CD8-positive, alpha-beta memory T cell (primary cell): ENCODE measurements around the gene PDZD2. TPM values are rescaled to one million over a fixed set of nuclear protein-coding genes. Genes with fewer than 3 reads are reported as not detected.

Experiments used
- CTCF ChIA-PET: fragments of 350-600 bp; sonication (Branson Sonifier 250); formaldehyde crosslinking; loops from one replicate; lab custom pipeline; 2021; ENCODE audit warnings: antibody characterized with exemption; lab: Charles Lee
- POLR2A ChIA-PET: fragments of 350-600 bp; sonication (Branson Sonifier 250); formaldehyde crosslinking; loops from one replicate; lab custom pipeline; 2021; ENCODE audit warnings: antibody characterized with exemption; lab: Charles Lee
- DNase-seq, 5 donors: peaks; one replicate each; pipeline versions ENCODE4 v3.0.0 to v3.0.0-alpha.2; 2020 to 2022; ENCODE audit warnings: mixed read lengths in 1 of 5
- H3K27ac ChIP-seq: one replicate; pipeline ENCODE4 v1.7.0; 2013; ENCODE audit warnings: low read depth, mild to moderate bottlenecking, low read length, moderate library complexity
- H3K27me3 ChIP-seq: 2 replicates; pipeline ENCODE4 v1.7.0; 2013; ENCODE audit warnings: low read length, mild to moderate bottlenecking; ENCODE audit not compliant: insufficient read depth, poor library complexity, severe bottlenecking
- H3K36me3 ChIP-seq: 2 replicates; pipeline ENCODE4 v1.7.0; 2013; ENCODE audit warnings: mild to moderate bottlenecking, low read length, moderate library complexity; ENCODE audit not compliant: insufficient read depth
- H3K4me1 ChIP-seq: 2 replicates; pipeline ENCODE4 v1.7.0; 2013; ENCODE audit warnings: mild to moderate bottlenecking, low read length, moderate library complexity; ENCODE audit not compliant: insufficient read depth
- H3K4me3 ChIP-seq: 2 replicates; pipeline ENCODE4 v1.7.0; 2013; ENCODE audit warnings: mild to moderate bottlenecking, low read length
- H3K9me3 ChIP-seq: 2 replicates; pipeline ENCODE4 v1.7.0; 2013; ENCODE audit warnings: mild to moderate bottlenecking, low read length
- H3K27ac Mint-ChIP-seq, 8 donors: one replicate each; pipeline ENCODE4 v1.8.0; 2020 to 2021; ENCODE audit warnings: mixed read lengths in 8 of 8, mild to moderate bottlenecking in 6 of 8, inconsistent platforms in 3 of 8, moderate library complexity in 3 of 8
- H3K27me3 Mint-ChIP-seq, 2 donors: one replicate each; pipeline ENCODE4 v1.8.0; 2020 to 2021; ENCODE audit warnings: mixed read lengths in 2 of 2, mild to moderate bottlenecking in 1 of 2, moderate library complexity in 1 of 2
- H3K36me3 Mint-ChIP-seq, 3 donors: one replicate each; pipeline ENCODE4 v1.8.0; 2020 to 2021; ENCODE audit warnings: mixed read lengths in 3 of 3, inconsistent platforms in 1 of 3, mild to moderate bottlenecking in 1 of 3
- H3K4me1 Mint-ChIP-seq, 3 donors: one replicate each; pipeline ENCODE4 v1.8.0; 2020 to 2021; ENCODE audit warnings: mixed read lengths in 3 of 3, inconsistent platforms in 1 of 3, mild to moderate bottlenecking in 1 of 3
- H3K4me3 Mint-ChIP-seq, 7 donors: one replicate each; pipeline ENCODE4 v1.8.0; 2020 to 2021; ENCODE audit warnings: mixed read lengths in 7 of 7, mild to moderate bottlenecking in 6 of 7, moderate library complexity in 4 of 7, inconsistent platforms in 2 of 7
- H3K9me3 Mint-ChIP-seq, 5 donors: one replicate each; pipeline ENCODE4 v1.8.0; 2020 to 2022; ENCODE audit warnings: mixed read lengths in 5 of 5, mild to moderate bottlenecking in 3 of 5, moderate library complexity in 2 of 5, inconsistent platforms in 1 of 5
- polyA plus RNA-seq: library from polyadenylated mRNA; unstranded; fragments of 300-500 nt; fragmentation: Illumina TruSeq; gene quantifications from one replicate; pipeline ENCODE4 v1.2.3, GENCODE V29; 2021
- total RNA-seq, 2 experiments: library from RNA; stranded (reverse); gene quantifications; one replicate each; pipeline ENCODE4 v1.2.3, GENCODE V29; 2021

The PDZD2 gene
- total and polyA plus RNA-seq, 3 experiments from 2014 or later = 0.15 to 0.40 (median 0.27) TPM

DNA sequence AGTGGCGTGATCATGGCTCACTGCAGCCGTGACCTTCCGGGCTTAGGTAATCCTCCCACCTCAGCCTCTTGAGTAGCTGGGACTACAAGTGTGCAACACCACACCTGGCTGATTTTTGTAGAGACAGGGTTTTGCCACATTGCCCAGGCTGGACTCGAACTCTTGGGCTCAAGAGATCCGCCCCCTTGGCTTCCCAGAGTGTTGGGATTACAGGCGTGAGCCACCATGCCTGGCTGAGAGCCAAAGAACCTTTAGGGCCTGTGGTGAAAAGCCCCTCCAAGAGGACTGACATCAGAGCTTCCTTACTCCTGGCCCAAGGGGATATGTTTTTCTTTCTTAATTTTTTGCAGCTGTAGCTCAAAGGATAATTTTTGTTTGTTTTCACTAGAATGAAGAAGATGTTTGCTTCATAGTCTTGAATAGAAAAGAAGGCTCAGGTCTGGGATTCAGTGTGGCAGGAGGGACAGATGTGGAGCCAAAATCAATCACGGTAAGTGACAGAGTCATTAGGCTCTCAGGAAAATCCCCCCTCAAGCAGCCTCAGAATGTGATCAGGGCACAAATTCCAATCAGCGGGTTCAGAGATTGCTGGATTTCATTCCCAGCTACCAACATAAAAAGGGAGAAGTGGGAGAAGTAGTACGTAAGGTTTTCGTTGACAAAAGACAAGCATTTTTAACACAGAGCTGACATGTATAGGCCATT, 458.1 kb downstream of the PDZD2 start:
- Histone ChIP-seq H3K4me1 (no peaks in the 10 kb centered on the region), H3K4me3 (no peak overlapping the region), H3K9me3 (no peaks in the 10 kb centered on the region), H3K27me3 (no peaks in the 10 kb centered on the region), H3K36me3 (peaks cover 16% of the 10 kb centered on the region), H3K27ac (no peak overlapping the region)
- Mint-ChIP-seq H3K4me1 (peaks cover 3 to 6% (median 6%) of the 10 kb centered on the region in 3 donors), H3K9me3 (no peaks in the 10 kb centered on the region), H3K36me3 (peaks cover 0 to 35% (median 5%) of the 10 kb centered on the region in 3 donors), H3K4me3 (no peak overlapping the region), H3K27ac (peak overlapping the region in 1 of 8 donors; percentile 4), H3K27me3 (no peaks in the 10 kb centered on the region)
- CTCF ChIA-PET = interaction anchor here (1.5 kb wide), 1 partner anchor 22 kb away, joined by 3 read pairs; no protein-coding TSS in a partner anchor
- POLR2A ChIA-PET = no interaction called here
- DNase-seq = no peak

DNA sequence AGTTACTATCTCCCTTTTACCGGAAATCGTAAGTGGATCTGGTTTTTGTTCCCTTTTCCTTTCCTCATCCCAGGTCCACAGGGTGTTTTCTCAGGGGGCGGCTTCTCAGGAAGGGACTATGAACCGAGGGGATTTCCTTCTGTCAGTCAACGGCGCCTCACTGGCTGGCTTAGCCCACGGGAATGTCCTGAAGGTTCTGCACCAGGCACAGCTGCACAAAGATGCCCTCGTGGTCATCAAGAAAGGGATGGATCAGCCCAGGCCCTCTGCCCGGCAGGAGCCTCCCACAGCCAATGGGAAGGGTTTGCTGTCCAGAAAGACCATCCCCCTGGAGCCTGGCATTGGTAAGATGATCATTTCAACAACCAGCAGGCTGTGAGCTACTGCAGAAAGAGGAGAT, 459.4 kb downstream of the PDZD2 start:
- peaks cover 0 to 48% (median 11%) of the 10 kb centered on the region in 3 donors for H3K36me3 Mint-ChIP-seq
- no peaks in the 10 kb centered on the region for H3K9me3 ChIP-seq
- H3K27me3 Mint-ChIP-seq = no peaks in the 10 kb centered on the region
- peaks cover under 1 to 2% (median 2%) of the 10 kb centered on the region in 3 donors for H3K4me1 Mint-ChIP-seq
- H3K4me3 ChIP-seq = no peak overlapping the region
- H3K27ac ChIP-seq = no peak overlapping the region
- no peaks in the 10 kb centered on the region for H3K9me3 Mint-ChIP-seq
- H3K4me3 Mint-ChIP-seq = no peak overlapping the region
- H3K36me3 ChIP-seq = peaks cover 16% of the 10 kb centered on the region
- H3K27ac Mint-ChIP-seq = no peak overlapping the region
- H3K27me3 ChIP-seq = no peaks in the 10 kb centered on the region
- ChIA-PET POLR2A (no interaction called here), CTCF (interaction anchor here (1.3 kb wide), 1 partner anchor 9 kb away, joined by 4 read pairs; no protein-coding TSS in a partner anchor)
- DNase-seq = no peak
- no peaks in the 10 kb centered on the region for H3K4me1 ChIP-seq

DNA sequence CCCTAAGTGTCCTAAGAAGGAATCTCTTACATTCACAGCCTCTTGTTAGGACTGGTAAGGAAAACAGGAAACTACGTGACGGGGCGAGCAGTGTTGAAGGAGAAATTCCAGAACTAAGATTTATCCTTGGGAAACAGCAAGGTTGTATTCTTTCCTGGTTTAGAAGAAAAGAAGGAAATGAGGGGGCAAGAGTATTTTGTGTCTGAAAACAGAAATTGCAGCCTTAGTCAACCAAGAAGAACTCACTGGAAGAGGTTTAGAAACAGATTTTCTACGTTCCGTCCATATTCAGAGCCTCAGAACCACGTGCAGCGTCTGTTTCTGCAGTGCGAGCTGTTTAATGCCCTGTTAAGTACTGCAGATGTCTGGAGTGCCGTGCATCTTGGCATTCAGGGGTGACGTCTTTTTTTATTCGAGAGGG, 460.0 kb downstream of the PDZD2 start:
- Histone ChIP-seq H3K36me3 (peaks cover 16% of the 10 kb centered on the region), H3K9me3 (no peaks in the 10 kb centered on the region), H3K4me3 (no peak overlapping the region), H3K4me1 (no peaks in the 10 kb centered on the region), H3K27ac (no peak overlapping the region), H3K27me3 (no peaks in the 10 kb centered on the region)
- DNase-seq = no peak
- peak overlapping the region in 1 of 8 donors; percentile 54 for H3K27ac Mint-ChIP-seq
- peaks cover 0 to 54% (median 13%) of the 10 kb centered on the region in 3 donors for H3K36me3 Mint-ChIP-seq
- H3K4me1 Mint-ChIP-seq = no peaks in the 10 kb centered on the region
- POLR2A ChIA-PET = no interaction called here
- H3K4me3 Mint-ChIP-seq = no peak overlapping the region
- H3K9me3 Mint-ChIP-seq = no peaks in the 10 kb centered on the region
- no peaks in the 10 kb centered on the region for H3K27me3 Mint-ChIP-seq
- CTCF ChIA-PET = interaction anchor here (1.3 kb wide), 1 partner anchor 9 kb away, joined by 4 read pairs; no protein-coding TSS in a partner anchor

DNA sequence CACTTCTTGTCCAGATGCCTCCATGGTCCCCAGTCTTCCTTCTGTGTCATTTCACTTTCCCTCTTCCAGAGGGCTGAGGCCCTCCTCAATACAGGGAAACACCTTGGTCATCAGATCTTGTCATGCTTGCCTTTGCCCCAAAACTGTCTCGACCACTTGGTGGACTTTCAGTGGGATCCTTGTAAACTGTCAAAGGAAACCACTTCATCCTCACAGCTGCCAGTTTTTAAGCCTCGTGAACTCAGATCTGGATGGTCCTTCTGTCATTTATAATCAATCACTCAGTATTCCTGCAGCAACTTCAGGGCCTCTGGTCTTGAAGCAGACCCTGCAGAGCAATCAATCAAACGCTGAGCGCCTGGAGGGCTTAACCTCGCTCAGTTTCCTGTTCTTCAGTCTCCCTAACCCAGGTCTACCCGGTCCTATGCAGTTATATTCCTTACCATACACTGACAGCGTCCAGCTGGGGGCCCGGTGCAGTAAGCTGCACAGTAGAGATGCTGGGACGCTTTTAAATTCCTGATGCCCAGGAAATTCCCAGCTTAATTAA, 460.6 kb downstream of the PDZD2 start:
- no peak overlapping the region for H3K4me3 ChIP-seq
- H3K27ac Mint-ChIP-seq = peak overlapping the region in 2 of 8 donors; percentile 5 to 88
- H3K4me3 Mint-ChIP-seq = no peak overlapping the region
- H3K27me3 ChIP-seq = no peaks in the 10 kb centered on the region
- no peak overlapping the region for H3K27ac ChIP-seq
- peaks cover 16% of the 10 kb centered on the region for H3K36me3 ChIP-seq
- peaks cover 0 to 56% (median 13%) of the 10 kb centered on the region in 3 donors for H3K36me3 Mint-ChIP-seq
- ChIA-PET POLR2A (no interaction called here), CTCF (interaction anchor here (1.3 kb wide), 1 partner anchor 8 kb away, joined by 4 read pairs; no protein-coding TSS in a partner anchor)
- H3K27me3 Mint-ChIP-seq = no peaks in the 10 kb centered on the region
- H3K9me3 Mint-ChIP-seq = no peaks in the 10 kb centered on the region
- H3K4me1 Mint-ChIP-seq = no peaks in the 10 kb centered on the region
- no peaks in the 10 kb centered on the region for H3K4me1 ChIP-seq
- DNase-seq = no peak
- no peaks in the 10 kb centered on the region for H3K9me3 ChIP-seq

DNA sequence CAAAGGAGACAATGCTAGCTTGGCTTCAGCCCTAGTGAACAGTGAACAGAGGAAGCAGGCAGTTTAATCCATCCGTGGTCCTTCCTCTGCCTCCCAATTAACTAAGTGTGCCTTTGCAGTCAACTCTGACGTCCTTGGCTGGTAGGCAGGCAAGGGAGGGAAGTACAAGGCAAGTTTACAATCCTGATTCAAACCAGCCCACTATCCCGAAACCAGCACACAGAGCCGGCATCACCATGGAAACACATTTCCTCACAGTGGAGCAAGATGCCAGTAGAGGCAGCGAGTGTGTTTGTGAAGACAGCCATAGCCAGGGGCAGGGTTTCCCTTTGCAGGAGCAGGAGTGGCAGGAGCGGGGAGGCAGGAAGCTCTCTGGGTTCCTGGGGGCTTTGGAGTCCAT, 461.3 kb downstream of the PDZD2 start:
- Histone ChIP-seq H3K36me3 (peaks cover 16% of the 10 kb centered on the region), H3K9me3 (no peaks in the 10 kb centered on the region), H3K4me3 (no peak overlapping the region), H3K27ac (no peak overlapping the region), H3K4me1 (no peaks in the 10 kb centered on the region), H3K27me3 (no peaks in the 10 kb centered on the region)
- ChIA-PET CTCF (no interaction called here), POLR2A (no interaction called here)
- H3K36me3 Mint-ChIP-seq = peaks cover 0 to 61% (median 16%) of the 10 kb centered on the region in 3 donors
- H3K27ac Mint-ChIP-seq = peak overlapping the region in 2 of 8 donors; percentile 70 to 97
- no peak for DNase-seq
- H3K9me3 Mint-ChIP-seq = no peaks in the 10 kb centered on the region
- no peaks in the 10 kb centered on the region for H3K4me1 Mint-ChIP-seq
- no peaks in the 10 kb centered on the region for H3K27me3 Mint-ChIP-seq
- H3K4me3 Mint-ChIP-seq = no peak overlapping the region

DNA sequence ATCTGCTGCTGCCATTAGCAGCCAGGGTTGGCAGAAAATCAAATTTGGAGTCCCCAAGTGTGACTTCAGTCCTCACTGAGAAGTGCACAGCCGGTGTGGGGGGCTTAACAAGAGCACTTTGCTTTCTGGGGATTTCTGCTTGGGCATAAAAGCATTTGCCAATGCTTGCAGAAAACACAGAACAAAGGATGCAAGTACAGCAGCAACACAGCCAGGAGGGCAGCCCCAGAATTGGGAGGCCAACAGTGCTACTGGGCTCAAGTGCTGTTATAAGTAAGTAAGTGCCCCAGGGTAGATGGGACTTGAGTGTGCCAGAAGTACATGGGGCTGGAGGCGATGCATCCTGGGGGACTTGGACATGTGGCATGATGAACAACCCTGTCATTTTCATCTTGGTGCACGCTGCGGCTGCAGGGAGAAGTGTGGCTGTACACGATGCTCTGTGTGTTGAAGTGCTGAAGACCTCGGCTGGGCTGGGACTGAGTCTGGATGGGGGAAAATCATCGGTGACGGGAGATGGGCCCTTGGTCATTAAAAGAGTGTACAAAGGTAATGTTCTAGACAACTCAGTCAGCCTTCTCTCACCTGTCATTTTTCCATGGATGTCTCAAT, 461.9 kb downstream of the PDZD2 start:
- Mint-ChIP-seq H3K27me3 (no peaks in the 10 kb centered on the region), H3K9me3 (no peaks in the 10 kb centered on the region), H3K27ac (peak overlapping the region in 1 of 8 donors; percentile 72), H3K4me1 (no peaks in the 10 kb centered on the region), H3K36me3 (peaks cover 0 to 67% (median 19%) of the 10 kb centered on the region in 3 donors), H3K4me3 (no peak overlapping the region)
- ChIA-PET POLR2A (no interaction called here), CTCF (no interaction called here)
- Histone ChIP-seq H3K36me3 (peaks cover 16% of the 10 kb centered on the region), H3K4me1 (no peaks in the 10 kb centered on the region), H3K9me3 (no peaks in the 10 kb centered on the region), H3K27me3 (no peaks in the 10 kb centered on the region), H3K27ac (no peak overlapping the region), H3K4me3 (no peak overlapping the region)
- DNase-seq = no peak

DNA sequence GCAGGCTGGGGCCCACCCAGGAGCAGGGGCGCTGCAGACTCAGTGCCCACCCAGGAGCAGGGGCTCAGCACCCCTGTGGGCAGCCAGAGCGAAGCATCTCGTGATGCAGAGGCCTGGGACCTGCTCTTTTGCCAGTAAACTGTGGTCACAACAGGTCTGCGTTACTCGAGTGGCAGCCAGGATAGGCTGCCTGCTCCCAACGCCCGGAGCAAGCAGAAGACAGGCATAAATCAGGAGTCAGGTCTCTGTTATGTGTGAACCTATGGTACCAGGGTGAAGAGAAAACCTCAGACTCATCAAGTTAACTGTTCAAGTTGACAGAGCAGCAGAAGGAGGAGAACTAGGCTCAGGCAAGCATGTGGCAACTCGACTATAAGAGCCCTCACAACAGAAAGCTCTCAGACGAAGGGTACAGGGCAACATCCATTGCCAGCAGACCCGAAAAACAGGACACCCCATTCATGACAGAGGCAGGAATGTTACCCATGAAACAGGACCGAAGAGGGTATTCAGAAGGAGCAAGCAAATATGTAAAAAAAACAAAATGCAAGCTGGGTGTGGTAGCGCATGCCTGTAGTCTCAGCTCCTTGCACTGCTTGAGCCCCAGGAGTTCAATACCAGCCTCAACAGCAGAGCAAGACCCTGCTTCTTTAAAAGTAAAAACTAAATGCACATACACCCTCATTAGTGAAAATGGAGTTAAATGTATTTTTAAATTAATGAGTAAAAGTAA, 463.5 kb downstream of the PDZD2 start:
- peaks cover 0 to 75% (median 17%) of the 10 kb centered on the region in 3 donors for H3K36me3 Mint-ChIP-seq
- H3K27ac Mint-ChIP-seq = peak overlapping the region in 2 of 8 donors; percentile 75 to 82
- Histone ChIP-seq H3K36me3 (peaks cover 20% of the 10 kb centered on the region), H3K4me1 (no peaks in the 10 kb centered on the region), H3K4me3 (no peak overlapping the region), H3K27ac (no peak overlapping the region), H3K9me3 (no peaks in the 10 kb centered on the region), H3K27me3 (no peaks in the 10 kb centered on the region)
- POLR2A ChIA-PET = no interaction called here
- no peaks in the 10 kb centered on the region for H3K4me1 Mint-ChIP-seq
- H3K9me3 Mint-ChIP-seq = no peaks in the 10 kb centered on the region
- CTCF ChIA-PET = interaction anchor here (1.0 kb wide), 1 partner anchor 227 kb away, joined by 3 read pairs; no protein-coding TSS in a partner anchor
- no peaks in the 10 kb centered on the region for H3K27me3 Mint-ChIP-seq
- DNase-seq = no peak
- no peak overlapping the region for H3K4me3 Mint-ChIP-seq
